Stimulated activated CD8-positive, alpha-beta memory T cell treated with anti-CD3 and anti-CD28 coated beads, Interleukin-15, amount 100 ng/mL, for 1 hour (primary cell): ENCODE data around the gene TEC.

Experiments used
- DNase-seq: peaks from one replicate; pipeline ENCODE4 v3.0.0-alpha.2; 2020; ENCODE audit warnings: low read depth

The TEC gene

DNA sequence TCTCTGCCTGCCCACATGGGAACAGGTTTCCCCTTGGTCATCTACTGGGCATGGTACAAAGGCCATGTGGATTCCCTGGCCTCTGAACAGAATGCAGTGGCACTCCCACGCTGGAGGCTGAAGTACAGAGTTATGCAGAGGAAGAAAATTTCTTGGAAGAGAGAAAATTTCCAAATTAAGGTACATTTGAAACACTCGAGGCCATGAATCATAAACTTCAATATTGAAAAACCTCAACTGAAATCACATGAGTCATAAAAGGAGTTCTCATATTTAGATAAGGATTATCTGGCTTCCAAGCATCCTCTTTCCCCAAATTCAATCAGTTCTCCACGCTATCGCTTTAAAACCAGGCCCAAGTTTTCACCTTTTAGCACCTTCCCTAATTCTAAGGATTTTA is 107.5 kb downstream of the TEC start:
- no peak for DNase-seq

DNA sequence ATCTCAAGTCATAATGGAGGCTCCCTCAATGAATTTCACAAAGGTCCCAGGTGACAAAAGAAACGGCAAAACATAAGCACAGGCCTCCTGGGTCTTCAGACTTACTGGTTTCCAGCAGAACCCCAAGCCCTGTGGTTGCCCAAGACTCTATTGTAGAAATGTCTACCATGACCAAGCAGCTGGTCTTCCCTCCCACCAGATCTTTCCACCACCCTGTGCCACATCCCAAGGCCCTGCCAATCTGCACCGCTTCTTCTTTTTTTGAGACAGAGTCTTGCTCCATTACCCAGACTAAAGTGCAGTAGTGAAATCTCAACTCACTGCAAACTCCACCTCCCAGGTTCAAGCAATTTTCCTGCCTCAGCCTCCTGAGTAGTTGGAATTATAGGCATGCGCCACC is 112.4 kb downstream of the TEC start:
- DNase-seq = no peak

DNA sequence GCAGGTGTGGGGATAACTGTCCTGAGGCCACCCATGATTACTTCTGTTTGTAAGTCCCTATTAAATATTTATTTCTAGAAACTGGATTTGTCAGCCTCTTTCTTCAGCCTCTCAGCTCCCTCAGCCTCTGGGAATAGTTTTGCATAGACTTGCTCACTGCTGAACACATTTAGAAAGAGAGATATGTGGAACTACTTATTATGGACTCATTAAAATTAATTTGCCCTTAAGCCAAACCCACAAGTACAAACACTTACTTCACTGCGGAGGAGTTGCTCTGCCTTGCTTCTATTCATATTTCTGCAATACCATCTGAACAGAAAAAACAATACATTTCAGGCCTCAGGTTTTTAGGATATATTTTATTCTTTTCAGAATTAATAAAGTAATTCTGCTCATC is 113.2 kb downstream of the TEC start:
- no peak for DNase-seq

DNA sequence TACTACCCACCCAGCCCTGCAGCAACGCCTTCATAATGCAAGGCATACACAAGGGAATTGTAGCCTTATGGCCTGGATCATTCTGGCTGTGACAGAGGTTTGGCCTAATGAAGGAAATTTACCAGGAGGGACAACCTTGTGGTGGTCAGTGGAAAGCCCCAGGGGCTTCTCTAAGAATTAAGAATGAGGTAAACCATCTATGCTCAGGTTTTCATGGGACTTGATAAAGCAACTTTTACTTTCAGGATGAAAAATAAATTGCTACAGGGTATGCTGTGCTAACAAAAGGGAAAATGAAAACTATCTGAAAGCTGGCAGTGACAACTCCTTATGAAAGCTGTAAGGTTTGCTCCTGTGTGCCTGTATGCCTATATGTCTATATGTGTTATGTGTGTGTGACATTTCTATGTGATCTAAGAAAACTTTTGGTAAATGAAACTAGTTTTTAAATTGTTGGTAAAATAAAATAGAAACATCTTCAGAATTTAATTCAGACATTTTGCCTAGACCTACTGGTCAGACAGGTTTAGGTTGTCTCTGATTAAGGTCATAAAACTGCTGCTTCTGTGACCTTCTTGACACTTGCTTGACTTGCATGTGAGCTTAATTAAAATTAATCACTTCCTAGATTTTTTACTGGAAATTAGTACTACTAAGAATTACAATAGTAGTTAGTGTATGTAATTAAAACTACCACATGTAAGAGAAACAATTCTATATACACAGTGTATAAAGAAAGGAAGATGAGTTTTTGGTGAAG is 115.7 kb downstream of the TEC start:
- no peak for DNase-seq

DNA sequence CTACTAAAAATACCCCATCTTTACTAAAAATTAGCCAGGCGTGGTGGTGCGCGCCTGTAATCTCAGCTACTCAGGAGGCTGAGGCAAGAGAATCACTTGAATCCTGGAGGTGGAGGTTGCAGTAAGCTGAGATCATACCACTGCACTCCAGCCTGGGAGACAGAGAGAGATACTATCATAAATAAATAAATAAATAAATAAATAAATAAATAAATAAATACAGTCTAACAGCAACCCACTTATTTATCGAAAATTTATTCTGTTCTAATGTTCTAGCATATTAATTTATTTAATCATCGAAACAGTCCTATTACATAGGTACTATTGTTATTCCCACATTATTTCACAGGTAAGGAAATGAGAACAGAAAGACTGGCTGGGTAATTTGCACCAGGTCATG is 117.4 kb downstream of the TEC start:
- DNase-seq = no peak

DNA sequence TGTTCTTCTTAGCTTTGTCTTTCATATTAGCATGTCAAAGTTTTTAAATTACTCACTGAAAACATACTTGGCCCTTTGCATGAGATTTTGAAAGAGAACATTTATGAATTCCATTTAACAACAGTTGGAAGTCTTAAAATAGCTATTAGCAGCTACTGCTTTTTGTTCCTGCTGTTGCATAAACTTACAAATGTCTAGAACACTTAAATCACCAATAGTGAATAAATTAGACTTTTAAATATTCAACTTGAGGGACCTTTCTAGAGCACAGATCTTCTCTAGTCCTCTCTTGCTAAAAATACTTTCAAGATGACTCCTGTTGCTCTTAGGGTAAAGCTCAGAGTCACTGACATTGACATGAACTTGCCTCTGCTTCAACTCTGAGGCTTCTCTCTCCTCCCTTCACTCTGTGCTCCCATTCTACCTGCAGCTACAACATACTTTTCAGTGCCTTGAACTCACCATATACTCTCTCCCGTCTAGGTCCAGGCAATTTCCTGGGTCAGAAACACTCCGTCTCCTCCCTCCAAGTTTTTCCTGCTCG is 119.7 kb downstream of the TEC start:
- DNase-seq = no peak

DNA sequence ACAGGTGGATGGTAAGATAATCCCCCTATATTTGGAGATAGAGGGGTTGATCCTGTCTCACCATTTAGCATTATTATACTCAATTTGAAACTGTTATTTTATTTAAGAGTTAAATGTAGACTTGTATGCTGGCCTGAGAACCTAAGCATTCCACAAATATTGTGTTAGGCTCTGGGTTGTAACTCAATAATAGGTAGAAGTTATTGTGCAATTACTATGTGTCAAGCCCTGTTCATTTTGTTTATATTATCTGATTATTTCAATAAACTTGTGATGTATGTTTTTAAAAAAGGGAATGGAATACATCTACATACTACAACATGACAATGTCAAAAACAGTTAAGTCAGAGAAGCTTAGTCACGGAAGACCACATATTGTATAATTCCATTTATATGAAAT is 122.0 kb downstream of the TEC start:
- DNase-seq = no peak

DNA sequence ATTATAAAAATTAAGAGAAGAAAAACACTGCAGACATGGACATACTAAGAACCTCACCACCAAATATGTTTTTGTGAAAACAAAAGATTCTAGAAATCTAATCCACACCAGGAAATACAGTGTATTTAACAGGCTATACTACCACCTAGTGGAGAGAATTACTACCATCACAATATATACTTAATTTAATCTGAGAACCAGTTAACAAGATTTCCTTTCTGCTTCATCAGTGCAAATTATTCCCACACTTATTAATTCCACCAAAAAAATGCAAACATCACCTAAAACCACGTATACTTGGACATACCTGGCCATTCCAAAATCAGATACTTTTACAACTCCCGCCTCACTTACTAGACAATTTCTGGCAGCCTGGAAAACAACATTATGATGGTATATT is 128.6 kb downstream of the TEC start:
- DNase-seq = no peak

DNA sequence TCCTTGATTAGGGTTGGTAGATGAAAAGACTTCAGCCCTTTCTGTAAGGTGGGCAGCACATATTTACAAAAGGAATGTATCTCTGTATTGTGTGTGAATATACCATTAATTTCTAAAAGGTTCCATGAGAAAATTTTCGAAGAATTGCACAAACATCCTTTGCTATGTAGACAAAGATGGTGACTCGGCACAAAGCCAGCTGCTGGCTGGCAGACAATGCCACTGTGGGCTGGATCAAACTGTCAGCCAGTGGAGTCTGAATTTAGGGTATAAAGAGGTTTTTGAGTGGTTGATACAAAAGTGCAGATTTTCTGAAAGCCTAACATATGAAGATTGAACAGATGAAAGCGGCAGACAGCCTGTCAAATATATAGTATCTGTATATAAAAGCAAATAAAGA is 129.9 kb downstream of the TEC start:
- DNase-seq = no peak

DNA sequence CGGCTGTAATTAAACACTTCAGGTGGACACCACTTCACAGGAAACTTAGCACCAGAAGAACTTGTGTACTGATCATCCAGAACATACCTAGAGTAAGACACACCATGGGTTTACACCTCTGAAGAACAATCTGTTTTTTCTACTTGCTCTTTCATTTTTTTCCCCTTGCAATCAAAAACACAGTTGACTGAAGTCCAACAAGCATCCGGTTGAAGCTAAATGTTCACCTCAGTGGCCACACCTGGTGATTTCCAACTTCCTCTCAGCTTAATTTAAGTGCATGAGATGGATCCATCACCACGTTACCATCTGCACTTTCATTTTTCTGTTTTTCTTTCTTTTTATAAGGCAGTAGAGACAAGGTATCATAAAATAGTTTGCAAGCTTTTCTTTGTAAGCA is 130.7 kb downstream of the TEC start:
- no peak for DNase-seq

DNA sequence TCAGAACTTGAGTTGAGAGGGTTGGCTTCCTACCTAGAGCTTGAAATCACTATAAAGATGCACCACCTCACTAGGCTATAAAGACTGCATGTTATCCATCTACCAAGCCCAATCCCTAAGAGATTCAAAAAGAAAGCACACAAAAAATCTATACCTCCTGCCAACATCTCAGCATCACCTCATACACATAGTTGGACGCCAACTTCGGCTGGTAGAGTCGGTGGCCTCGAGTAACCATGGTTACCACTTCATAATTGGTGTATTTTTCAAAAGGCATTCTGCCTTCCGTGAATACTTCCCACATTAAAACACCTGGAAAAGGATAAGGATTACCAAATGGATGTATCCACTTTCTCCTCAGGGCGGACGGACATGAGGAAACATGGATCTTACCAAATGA is 131.1 kb downstream of the TEC start:
- DNase-seq = no peak

DNA sequence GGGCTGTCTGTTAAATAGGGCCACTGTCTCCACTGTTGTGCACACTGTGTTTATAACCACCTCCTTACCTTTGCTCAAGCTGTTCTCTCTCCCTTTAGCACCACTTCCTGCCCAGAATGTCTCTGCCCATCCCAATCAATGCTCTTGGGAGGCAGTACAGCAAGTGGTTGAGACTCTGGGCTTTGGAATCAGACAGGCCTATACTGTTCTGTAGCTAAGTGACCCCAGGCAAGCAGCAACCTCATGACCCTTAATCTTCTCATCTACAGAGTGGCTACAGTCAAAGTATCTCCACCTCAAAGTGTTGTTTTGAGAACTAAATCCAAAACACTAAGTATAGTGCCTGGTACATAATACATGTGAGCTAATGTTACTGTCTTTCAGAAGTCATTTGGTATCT is 131.8 kb downstream of the TEC start:
- DNase-seq = no peak

DNA sequence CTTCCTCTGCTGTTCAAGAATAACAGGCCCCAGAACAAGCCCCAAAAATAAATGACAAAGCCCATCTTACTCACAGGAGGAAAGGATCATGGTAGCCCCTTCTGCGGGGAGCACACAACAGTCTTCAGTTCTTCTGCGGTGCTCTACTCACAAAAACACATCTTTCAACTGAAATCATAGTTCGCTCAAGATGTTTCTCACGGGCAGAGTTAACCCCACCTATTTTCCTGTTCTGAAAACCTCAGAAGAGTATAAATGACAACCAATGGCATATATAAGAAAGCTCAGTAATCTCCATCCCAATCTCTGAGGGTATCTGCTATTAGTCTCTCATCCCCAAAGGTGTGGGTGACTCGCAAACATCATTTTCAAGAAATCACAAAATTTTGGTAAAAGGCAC is 135.6 kb downstream of the TEC start, which contains the start of gene TXK:
TSS of gene TXK (minus strand) at position 170 of the 400 bp plus-strand sequence. CDS start at position 90, 80 bp downstream.
- DNase-seq = no peak

DNA sequence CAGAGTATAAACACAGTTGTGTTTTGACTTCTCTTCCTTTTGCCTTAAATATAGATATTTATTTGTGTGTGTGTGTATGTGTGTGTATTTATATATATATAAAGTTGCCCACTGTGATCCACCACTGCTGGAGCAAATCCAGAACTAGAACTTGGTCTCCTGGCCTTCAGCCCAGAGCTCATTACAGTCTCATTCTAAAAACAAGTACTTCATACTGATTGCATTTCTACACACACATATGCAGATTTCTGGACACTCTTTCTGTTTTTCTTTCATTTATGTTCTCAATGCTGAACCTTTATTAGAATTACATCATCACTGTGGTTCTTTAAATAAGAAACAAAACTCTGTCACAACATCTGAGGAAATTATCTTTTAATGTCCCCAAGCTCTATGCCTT is 136.0 kb downstream of the TEC start:
- no peak for DNase-seq

DNA sequence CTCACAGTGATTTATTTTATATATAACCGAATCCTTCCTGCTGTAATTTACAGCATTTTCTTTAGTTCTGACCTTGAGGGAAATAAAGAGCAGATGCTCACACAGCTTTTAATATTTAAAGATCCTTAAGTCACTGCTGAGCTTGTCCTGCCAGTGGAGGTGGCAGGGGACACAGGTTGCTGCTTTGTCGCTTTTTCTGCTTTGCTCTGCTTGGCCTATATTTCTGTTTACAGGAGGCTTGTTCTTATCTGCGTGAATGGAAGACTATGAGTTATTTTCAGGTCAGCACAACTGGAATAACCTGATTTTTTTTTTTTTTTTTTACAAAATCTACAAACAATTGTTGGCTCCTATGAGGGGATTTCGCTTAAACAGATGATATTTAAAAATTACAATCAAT is 137.9 kb downstream of the TEC start:
- no peak for DNase-seq

DNA sequence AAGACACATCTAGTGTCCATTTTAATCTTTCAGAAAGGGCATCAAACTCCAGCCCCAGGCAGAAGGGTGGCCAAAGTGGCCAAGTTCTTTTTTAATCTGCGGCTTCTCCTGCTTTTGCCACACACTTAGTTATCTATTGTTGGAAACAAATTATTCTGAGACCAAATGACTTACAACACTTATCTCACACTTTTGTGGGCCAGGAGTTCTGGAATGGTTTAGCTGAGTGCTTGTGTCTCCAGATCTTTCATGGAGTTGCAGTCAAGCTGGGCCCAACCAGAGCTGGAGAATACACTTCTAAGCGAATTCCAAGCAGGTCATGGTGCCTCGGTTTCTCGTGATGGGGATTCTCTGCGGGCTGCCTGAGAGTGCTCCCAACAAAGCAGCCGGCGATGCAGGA is 139.5 kb downstream of the TEC start:
- DNase-seq = no peak

DNA sequence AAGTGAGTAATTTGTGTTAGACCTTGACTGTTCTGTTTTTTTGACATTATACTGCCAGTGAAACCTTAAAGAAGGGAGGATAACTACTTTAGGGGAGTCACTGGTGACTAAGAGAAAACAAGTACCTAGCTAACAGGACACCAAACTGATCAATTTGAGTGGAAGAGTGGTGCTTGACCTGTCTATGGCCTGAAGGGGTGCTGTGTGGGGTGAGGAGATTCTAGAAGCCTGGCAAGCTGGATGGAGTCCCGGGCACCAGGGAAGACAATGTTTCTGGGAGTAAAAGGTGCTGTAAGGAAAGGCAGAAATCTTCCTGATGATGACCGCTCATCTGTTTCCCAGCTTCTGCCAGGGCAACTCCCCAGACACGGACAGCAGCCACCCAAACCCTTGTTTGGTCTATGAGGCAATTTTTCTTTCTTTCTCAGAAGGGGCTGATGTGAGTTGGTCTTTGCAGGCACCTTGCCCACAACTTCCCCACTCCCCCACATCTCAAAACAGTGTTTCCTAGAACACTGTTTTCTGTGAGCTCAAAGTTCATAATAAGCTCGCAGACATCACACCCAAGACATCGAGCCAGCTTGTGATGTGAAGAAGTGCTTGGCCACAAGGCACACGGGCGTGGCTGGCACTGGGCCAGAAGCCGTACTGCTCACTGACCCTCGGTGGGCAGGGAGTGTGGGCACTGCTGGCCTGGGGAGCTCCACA is 140.2 kb downstream of the TEC start:
- no peak for DNase-seq

DNA sequence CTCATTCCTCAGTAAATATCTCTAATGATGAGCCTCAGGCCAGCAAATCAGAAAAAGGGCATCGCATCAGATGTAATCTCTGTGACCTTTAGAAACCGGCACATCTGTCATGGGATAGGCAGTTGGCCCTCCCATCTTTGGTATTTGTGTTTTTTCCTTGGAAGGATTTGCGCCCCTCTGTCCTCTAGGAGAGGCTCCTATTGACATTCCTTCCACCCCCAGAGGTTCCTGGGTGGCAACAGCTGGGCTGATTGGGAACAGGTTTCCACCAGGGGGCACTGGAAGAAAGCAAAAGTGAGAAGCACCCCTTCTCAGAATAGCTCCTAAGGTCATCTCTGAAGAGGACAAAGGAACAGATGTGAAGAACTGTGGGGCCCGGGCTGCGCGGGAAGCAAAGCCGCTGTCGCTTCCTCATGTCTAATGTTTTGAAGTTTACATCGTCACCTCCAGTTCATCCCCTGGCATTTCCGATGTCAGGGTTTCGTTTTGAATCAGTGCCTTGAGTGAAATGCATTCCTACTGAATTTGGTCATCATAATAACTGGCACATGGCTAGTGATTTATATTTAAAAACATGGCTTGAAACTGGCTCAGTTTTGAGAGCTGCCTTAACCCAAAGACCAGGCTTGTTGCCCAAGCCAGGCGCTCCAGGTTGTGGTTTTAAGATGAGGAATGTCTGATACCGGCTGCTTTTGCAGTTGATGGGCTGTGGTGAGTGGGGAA is 141.8 kb downstream of the TEC start:
- peak; percentile 47 for DNase-seq

DNA sequence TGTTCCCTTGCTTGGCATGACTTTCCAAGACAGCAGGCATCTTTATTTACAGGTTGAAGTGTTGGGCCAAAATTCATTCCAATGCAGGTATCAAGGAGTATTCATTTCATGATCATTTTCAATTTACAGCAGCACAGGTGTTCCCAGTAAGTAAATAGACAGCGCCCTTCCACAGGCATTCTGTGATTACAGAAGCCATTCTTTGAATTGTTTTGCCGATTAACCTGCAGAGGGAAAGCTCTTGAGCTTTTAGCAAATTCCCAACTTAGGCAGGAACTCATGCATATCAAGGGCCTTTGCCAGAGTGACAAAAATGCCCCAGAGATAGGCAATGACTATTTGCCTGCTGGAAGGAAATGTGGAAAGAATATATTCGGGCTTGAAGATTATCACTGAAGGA is 142.4 kb downstream of the TEC start:
- no peak for DNase-seq

DNA sequence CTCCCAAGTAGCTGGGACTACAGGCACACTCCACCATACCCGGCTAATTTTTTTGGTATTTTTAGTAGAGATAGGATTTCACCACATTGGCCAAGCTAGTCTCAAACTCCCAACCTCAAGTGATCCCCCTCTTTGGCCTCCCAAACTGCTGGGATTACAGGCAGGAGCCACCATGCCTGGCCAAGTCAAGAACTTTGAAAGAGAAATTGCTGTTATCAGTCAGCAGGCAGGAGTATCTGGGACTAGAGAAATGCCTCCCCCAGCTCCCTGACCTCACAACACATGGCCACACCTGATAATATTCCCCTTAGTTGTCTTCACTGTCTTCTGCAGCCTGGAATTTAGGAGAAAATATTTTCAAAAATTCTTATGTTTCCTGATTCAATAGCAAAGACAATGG is 143.0 kb downstream of the TEC start:
- DNase-seq = no peak

DNA sequence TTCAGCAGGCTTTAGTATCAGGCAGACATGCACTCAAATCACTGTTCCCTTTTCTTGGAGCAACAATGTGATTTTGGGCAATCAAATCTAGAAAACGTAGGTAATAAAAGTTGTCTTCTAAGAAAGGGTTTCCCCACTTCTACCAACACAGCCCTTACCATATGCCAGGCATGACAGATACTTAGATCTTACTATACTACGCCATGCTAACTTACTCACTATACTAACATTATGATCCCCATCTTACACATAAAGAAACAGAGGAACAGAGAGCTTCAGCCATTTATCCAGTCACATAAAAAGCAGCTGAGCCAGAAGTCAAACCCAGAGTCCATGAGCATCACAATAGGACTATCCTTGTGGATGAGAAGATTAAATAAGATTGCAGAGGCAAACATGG is 144.8 kb downstream of the TEC start:
- no peak for DNase-seq

DNA sequence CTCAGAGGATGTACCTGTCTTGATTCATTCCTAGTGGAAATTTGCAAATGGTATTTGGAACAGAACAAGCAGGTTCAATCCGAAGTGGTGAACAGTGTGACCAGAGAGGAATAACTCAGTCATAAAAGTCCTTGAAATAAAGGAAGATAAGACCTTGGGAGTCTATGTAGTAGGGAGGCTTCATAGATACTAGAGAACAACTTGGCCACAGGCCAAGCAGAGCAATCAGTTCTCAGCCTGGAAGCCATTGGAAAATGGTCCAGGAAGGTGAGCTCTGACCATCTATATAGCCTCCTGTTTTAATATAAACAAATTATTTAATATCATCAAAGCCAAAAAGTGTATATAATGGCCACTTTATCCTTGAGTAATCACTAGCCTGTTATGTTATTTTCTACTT is 146.9 kb downstream of the TEC start:
- DNase-seq = no peak

DNA sequence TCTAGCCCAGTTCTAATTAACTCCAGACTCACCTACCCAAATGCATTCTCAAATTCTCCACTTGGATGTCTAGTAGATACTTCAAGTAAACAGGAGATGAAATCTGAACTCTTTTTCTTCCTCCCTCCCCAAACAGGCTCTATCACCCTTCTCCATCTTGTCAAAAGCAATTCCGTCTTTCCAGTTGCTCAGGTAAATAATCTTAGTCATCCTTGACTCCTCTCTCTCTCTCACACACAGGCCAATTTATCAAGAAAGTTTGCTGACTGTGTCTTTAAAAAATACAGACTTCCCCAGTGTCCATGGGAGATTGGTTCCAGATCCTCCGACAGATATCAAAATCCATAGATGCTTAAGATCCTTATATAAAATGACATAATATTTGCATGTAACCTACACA is 148.5 kb downstream of the TEC start:
- no peak for DNase-seq
